ENCODE results near the gene NR3C2.

The NR3C2 gene

GRCh38 chr4:148076964-148077363 lies 365.2 kb downstream of the NR3C2 start:
- Histone ChIP-seq H3K4me2 (ENCODE audit: low read depth, low read length) (no peak overlapping the region), H3F3A (ENCODE audit: insufficient read depth, low read length) (no peaks in the 10 kb centered on the region), H4K20me1 (ENCODE audit: insufficient read depth, low read length) (no peaks in the 10 kb centered on the region), H3K9me2 (replicated peaks; ENCODE audit: insufficient read depth, low read length) (no peaks in the 10 kb centered on the region), H3K36me3 (replicated peaks; ENCODE audit: insufficient read depth, low read length) (0 out of 2 replicates have a peak, but pooled peaks cover 3% of the 10 kb centered on the region), H3K9ac (ENCODE audit: low read length) (no peak overlapping the region), H3K27me3 (replicated peaks; ENCODE audit: insufficient read depth, low read length) (no peaks in the 10 kb centered on the region), H2AFZ (ENCODE audit: low read length) (no peak overlapping the region), H3K79me2 (ENCODE audit: low read length) (no peaks in the 10 kb centered on the region), H3K4me3 (ENCODE audit: low read length) (no peak overlapping the region), H3K4me1 (ENCODE audit: low read length) (no peaks in the 10 kb centered on the region), H3K27ac (ENCODE audit: low read length) (no peak overlapping the region), H3K9me3 (replicated peaks; ENCODE audit: insufficient read depth, low read length) (no peaks in the 10 kb centered on the region)
- DNase-seq: no peak
- no peak for TF ChIP-seq EZH2phosphoT487 (IDR thresholded peaks at IDR 0.05; ENCODE audit: low read length)
- no peak for TF ChIP-seq CTCF (IDR thresholded peaks at IDR 0.05; ENCODE audit: low read length)
- TF ChIP-seq EZH2 (optimal IDR thresholded peaks at IDR 0.05; ENCODE audit: low read depth, low read length): no peak

- H3K79me2 ChIP-seq (ENCODE audit: low read length): no peaks in the 10 kb centered on the region
- no peak for DNase-seq
- H3F3A ChIP-seq (ENCODE audit: insufficient read depth, low read length): no peaks in the 10 kb centered on the region
- no peaks in the 10 kb centered on the region for H3K4me1 ChIP-seq (ENCODE audit: low read length)
- no peaks in the 10 kb centered on the region for H3K9me3 ChIP-seq (replicated peaks; ENCODE audit: insufficient read depth, low read length)
- no peak overlapping the region for H3K9ac ChIP-seq (ENCODE audit: low read length)
- H3K27ac ChIP-seq (ENCODE audit: low read length): no peak overlapping the region
- TF ChIP-seq EZH2phosphoT487 (IDR thresholded peaks at IDR 0.05; ENCODE audit: low read length): no peak
- H3K4me3 ChIP-seq (ENCODE audit: low read length): no peak overlapping the region
- 0 out of 2 replicates have a peak, but pooled peaks cover 3% of the 10 kb centered on the region for H3K36me3 ChIP-seq (replicated peaks; ENCODE audit: insufficient read depth, low read length)
- H3K4me2 ChIP-seq (ENCODE audit: low read depth, low read length): no peak overlapping the region
- H2AFZ ChIP-seq (ENCODE audit: low read length): no peak overlapping the region
- H3K27me3 ChIP-seq (replicated peaks; ENCODE audit: insufficient read depth, low read length): no peaks in the 10 kb centered on the region
- H3K9me2 ChIP-seq (replicated peaks; ENCODE audit: insufficient read depth, low read length): no peaks in the 10 kb centered on the region
- no peaks in the 10 kb centered on the region for H4K20me1 ChIP-seq (ENCODE audit: insufficient read depth, low read length)
Observed at GRCh38 chr4:148075438-148075837, 366.8 kb downstream of the NR3C2 start.

- Histone ChIP-seq H3K9ac (ENCODE audit: low read length) (no peak overlapping the region), H3K79me2 (ENCODE audit: low read length) (no peaks in the 10 kb centered on the region), H2AFZ (ENCODE audit: low read length) (no peak overlapping the region), H3K4me3 (ENCODE audit: low read length) (no peak overlapping the region), H3K27me3 (replicated peaks; ENCODE audit: insufficient read depth, low read length) (no peaks in the 10 kb centered on the region), H3K4me1 (ENCODE audit: low read length) (no peaks in the 10 kb centered on the region), H3K36me3 (replicated peaks; ENCODE audit: insufficient read depth, low read length) (0 out of 2 replicates have a peak, but pooled peaks cover 3% of the 10 kb centered on the region), H4K20me1 (ENCODE audit: insufficient read depth, low read length) (no peaks in the 10 kb centered on the region), H3K4me2 (ENCODE audit: low read depth, low read length) (no peak overlapping the region), H3F3A (ENCODE audit: insufficient read depth, low read length) (no peaks in the 10 kb centered on the region), H3K9me2 (replicated peaks; ENCODE audit: insufficient read depth, low read length) (no peaks in the 10 kb centered on the region), H3K27ac (ENCODE audit: low read length) (no peak overlapping the region), H3K9me3 (replicated peaks; ENCODE audit: insufficient read depth, low read length) (no peaks in the 10 kb centered on the region)
- DNase-seq: no peak
- TF ChIP-seq EZH2phosphoT487 (IDR thresholded peaks at IDR 0.05; ENCODE audit: low read length) (no peak), CTCF (IDR thresholded peaks at IDR 0.05; ENCODE audit: low read length) (no peak), EZH2 (optimal IDR thresholded peaks at IDR 0.05; ENCODE audit: low read depth, low read length) (no peak)
Observed at GRCh38 chr4:148074462-148074861, 367.8 kb downstream of the NR3C2 start.

GRCh38 chr4:148073349-148073748 lies 368.9 kb downstream of the NR3C2 start:
- DNase-seq: no peak
- Histone ChIP-seq H3F3A (ENCODE audit: insufficient read depth, low read length) (no peaks in the 10 kb centered on the region), H3K27me3 (replicated peaks; ENCODE audit: insufficient read depth, low read length) (no peaks in the 10 kb centered on the region), H3K4me2 (ENCODE audit: low read depth, low read length) (no peak overlapping the region), H3K27ac (ENCODE audit: low read length) (no peak overlapping the region), H3K9me3 (replicated peaks; ENCODE audit: insufficient read depth, low read length) (no peaks in the 10 kb centered on the region), H3K36me3 (replicated peaks; ENCODE audit: insufficient read depth, low read length) (0 out of 2 replicates have a peak, but pooled peaks cover 3% of the 10 kb centered on the region), H4K20me1 (ENCODE audit: insufficient read depth, low read length) (no peaks in the 10 kb centered on the region), H3K79me2 (ENCODE audit: low read length) (no peaks in the 10 kb centered on the region), H3K4me1 (ENCODE audit: low read length) (no peaks in the 10 kb centered on the region), H3K9ac (ENCODE audit: low read length) (no peak overlapping the region), H2AFZ (ENCODE audit: low read length) (no peak overlapping the region), H3K9me2 (replicated peaks; ENCODE audit: insufficient read depth, low read length) (no peaks in the 10 kb centered on the region), H3K4me3 (ENCODE audit: low read length) (no peak overlapping the region)
- TF ChIP-seq EZH2phosphoT487 (IDR thresholded peaks at IDR 0.05; ENCODE audit: low read length) (no peak), CTCF (IDR thresholded peaks at IDR 0.05; ENCODE audit: low read length) (no peak), EZH2 (optimal IDR thresholded peaks at IDR 0.05; ENCODE audit: low read depth, low read length) (no peak)
